Muscle of back (tissue), 11 donors: ENCODE measurements around the gene NCAPH2. TPM values are rescaled to one million over a fixed set of nuclear protein-coding genes. Genes with fewer than 3 reads are reported as not detected.
A peak's percentile ranks its signal among the peaks of the same experiment; 100 is the strongest.
"Not testable (repeated sequence)": the region's sequence is repeated elsewhere in the genome, so short reads cannot be mapped to it uniquely, and the experiment has no call there.

ENCODE experiments used
- DNase-seq, 3 donors: peaks; one replicate each; pipeline versions ENCODE4 v3.0.0 to v3.0.0-alpha.2; 2013
- polyA plus RNA-seq, 10 donors: library from polyadenylated mRNA; unstranded; fragments of 120-200 nt; gene quantifications; one replicate each; pipeline ENCODE4 v1.2.1, GENCODE V29; 2013; ENCODE audit not compliant: insufficient read length in 10 of 10

The NCAPH2 gene
- polyA plus RNA-seq, 10 donors: 24.5 to 39.8 (median 32.0) TPM

DNA sequence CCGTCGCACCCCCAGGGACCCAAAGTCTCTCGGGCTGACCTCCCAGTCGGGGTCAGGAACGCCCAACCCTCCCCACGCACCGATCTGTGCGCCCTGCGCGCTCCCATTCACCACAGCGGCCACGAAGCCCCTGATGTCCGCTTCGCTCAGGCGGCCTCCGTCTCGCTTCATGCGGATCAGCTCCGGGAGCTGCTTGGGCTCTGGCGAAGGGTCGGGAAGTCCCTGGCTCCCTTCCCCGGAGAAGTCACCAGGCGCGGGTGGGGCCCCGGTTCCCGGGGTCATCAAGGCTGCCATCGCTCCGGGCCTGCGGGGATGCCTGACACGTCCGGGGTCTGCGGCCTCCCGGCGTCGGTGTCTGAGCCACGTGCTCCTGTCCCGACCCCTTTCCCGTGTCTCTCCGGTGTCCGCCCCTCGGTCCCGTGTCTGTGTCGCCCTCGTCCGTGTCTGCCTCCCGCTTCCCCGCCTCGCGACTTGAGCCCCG lies 21.4 kb downstream of the NCAPH2 start:
- peak in 1 of 3 donors; percentile 71 for DNase-seq

DNA sequence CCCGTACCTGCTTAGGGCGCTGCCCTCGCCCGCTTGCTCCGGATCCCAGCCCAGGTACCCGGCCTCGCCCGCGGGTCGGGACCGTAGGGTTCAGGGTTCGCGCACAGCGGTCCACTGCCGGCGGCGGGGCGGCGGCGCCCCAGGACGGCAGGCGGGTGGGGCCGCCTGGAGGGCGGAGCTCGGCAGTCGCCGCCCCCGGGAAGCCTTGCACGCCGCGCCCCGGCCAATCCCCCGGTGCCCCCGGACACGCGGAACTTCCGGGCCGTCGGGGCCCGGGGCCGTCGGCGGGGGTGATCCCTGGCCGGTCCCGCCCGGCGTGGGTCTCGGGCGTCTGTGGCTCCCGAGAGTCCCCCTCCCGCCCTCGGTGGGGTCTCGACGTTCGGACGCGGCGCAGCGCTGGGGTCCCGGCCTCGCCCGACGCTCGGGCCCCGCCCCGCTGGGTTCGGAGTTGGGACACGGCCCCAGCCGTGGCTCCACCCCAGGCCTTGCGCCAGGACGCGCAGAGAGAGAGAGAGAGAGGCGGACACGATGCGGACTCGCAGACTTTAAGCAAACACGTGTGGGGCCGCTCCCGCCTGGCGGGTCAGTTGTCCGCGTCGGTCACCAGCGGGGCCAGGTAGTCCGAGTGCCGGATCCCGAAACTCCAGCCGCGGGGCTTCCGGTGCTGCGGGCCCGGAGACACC lies 22.0 kb downstream of the NCAPH2 start, which contains the start of gene TYMP:
TYMP (minus strand) TSS at position 116 of the 683 bp plus-strand sequence. CDS start 303 bp downstream, outside the sequence.
- peak in 2 of 3 donors; percentile 82 to 92 for DNase-seq

DNA sequence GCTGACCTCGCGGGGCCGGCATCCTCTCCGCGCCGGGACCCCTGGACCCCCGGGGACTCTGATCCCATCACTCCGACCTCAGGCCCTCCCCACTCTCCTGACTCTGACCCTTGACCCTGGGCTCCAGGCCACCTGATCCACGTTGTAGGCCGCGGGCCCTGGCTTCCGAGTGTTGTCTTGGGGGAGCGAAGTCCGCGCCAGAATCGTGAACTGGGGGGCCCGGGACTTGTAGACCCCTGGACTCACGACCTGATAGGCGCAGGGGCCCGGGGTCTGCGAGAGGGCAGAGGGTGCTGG lies 22.5 kb downstream of the NCAPH2 start:
- no peak for DNase-seq

DNA sequence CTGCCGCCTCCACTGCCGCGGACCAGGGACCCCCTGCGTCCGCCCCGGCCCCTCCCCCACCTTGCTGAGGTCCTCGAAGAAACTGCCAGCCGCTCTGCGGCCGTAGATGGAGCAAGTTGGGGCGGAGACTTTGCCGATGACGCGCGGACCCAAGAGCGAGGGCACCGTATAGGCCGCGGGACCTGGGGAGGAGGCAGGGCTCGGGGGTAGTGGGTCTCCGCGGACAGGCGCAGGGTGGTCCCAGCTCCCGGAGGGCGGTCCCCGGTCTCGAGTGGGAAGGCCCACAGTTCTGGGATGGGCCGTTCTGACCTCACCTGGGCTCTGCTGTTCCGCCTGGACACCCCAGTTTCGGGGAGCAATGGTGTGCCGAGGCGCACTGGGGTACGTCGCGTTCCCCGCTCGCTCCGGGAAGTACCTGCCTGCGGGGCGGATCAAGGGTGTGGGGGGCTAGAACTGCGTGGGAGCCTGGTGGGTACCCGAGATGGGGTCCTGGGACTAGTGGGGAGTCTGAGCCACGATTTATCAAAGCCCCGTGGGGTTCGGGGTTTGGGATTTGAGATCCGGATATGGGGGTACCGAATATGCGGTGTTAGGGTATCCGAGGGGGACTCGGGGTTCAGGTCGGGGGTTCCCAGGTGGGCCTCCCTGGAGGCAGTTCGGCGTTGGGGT lies 23.0 kb downstream of the NCAPH2 start:
- DNase-seq: peak in 2 of 3 donors; percentile 72 to 86

DNA sequence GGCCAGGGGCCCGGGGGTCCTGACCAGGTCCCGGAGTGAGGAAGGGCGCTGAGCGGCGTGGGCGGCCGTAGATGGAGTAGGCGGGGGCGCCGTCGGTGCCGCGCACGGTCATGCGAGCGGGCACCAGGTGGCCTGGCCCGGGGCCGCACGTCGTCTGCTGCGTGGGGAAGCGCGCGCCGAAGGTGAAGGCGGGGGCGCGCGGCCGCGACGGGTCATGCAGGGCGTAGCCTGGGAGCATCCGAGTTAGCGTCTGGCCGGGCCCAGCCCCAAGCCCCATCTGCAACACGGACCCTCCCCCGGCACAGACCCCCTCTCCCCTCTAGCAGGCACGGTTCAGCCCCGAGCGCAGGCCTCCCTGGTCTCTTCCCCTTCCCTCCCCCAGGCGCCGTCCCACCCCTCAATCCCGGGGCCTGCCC lies 23.5 kb downstream of the NCAPH2 start:
- DNase-seq: peak in 1 of 3 donors; percentile 60

DNA sequence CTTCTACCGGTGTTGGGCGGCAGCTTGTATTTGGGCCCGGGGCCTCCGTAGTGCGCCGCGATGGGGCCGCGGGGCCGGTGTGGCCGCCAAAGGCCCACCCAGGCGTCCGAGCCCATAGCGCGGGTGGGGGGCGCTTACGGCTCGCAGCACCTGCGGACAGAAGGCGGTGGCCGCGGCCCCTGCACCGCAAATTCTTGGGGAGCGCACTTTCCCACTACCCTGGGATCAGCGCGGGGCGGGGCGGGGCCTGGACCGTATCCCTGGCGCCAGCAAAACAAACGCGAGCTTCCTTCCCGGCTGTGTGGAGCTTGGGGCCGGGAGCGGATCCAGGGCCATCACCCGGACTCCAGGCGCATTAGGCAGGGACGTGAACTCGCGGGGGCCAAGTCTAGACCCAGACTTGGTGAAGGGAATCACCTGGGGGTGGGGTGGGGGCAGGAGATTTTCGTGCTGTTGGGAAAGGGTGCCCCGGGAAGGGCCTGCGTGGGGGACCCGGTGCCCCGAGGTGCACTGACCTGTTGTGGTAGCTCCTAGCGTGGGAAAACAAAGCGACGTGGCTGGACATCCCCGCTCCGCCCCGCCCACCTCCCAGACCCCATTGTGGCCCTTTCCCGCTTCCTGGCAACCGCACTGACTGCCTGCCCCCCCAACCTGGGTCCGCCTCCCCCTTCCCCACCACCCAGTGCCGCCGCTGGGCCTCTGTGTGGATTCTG lies 24.1 kb downstream of the NCAPH2 start:
- DNase-seq: peak in 2 of 3 donors; percentile 72 to 88

DNA sequence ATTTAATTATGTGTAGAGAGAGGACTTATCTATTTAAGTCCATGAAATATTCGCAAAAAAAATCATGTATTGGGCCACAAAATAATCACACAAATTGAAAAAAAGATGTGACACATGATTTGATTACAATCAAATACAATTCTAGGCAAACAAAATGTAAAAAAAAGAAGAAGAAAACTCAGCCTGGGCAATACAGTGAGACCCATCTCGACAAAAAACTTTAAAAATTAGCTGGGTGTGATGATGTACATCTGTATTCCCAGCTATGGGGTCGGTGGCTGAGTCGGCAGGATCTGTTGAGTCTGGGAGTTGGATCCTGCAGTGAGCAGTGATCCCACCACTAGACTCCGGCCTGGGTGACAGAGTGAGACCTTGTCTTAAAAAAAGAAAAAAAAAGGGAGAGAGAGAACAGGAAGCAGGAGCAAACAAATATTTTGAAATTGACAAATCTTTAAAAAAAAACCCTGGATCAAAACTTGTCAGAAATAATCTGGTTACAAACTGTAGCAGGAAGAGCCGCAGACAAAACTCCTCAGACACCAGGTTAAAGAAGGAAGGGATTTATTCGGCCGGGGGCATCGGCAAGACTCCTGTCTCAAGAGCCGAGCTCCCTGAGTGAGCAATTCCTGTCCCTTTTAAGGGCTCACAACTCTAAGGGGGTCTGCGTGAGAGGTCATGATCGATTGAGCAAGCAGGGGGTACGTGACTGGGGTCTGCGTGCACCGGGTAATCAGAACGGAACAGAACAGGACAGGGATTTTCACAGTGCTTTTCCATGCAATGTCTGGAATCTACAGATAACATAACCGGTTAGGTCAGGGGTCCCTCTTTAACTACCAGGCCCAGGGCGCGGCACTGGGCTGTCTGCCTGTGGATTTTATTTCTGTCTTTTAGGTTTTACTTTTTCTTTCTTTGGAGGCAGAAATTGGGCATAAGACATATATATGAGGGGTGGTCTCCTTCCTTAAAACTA lies 25.1 kb downstream of the NCAPH2 start:
- DNase-seq: no peak

DNA sequence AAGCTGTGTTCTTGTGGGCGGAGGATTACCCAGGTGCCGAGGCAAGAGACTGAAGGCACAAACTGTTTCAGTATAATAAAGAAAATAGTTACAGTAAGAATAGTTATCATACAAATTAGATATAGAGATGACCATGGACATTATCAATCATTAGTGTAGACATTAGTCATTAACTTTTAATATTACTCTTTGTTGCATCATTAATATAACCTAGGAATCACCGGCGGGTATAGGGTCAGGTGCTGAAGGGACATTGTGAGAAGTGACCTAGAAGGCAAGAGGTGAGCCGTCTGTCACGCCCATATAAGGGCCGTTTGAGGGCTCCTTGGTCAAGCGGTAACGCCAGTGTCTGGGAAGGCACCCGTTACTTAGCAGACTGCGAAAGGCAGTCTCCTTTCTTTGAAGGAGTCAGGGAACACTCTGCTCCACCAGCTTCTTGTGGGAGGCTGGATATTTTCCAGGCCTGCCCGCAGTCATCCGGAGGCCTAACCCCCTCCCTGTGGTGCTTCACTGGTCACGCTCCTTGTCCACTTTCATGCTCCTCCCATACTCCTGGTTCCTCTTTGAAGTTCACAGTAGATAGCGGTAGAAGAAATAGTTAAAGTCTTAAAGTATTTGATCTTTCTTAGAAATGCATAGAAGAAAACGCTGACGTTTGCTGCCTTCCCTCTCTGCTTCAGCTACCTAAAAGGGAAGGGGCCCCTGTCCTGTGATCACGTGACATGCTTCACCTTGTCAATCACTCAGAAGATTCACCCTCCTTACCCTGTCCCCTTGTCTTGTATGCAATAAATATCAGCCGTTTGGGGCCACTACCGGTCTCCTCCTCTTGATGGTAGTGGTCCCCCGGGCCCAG lies 26.1 kb downstream of the NCAPH2 start:
- DNase-seq: not testable (repeated sequence)

DNA sequence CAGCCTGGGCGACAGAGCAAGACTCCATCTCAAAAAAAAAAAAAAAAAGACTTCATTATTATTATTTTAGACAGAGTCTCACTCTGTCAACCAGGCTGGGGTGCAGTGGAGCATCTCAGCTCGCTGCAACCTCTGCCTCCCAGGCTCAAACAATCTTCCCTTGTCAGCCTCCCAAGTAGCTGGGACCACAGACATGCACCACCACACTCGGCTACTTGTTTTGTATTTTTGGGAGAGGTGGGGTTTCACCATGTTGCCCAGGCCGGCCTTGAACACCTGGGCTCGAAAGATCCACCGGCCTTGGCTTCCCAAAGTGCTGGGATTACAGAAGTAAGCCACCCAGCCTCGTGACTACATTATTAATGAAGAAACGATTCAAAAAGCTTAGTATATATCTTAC lies 27.1 kb downstream of the NCAPH2 start:
- no peak for DNase-seq

DNA sequence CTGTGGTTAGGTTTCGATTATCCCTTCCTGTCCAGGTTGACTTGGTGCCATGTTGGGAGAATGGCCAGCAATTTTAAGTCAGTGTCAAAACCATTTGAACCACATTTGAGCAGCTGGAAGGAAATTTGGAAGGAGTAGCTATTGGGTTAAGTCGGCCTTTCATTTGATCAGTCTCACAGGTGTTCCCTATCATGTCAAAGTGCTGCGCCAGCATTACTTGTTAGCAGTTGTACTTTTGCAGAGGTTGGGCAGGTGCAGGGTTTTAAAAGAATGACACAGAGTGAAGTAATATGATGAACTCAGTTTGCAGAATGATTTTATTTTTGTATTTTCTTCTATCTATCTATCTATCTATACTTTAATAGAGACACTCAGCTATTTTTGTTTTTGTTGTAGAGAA lies 28.2 kb downstream of the NCAPH2 start:
- no peak for DNase-seq

DNA sequence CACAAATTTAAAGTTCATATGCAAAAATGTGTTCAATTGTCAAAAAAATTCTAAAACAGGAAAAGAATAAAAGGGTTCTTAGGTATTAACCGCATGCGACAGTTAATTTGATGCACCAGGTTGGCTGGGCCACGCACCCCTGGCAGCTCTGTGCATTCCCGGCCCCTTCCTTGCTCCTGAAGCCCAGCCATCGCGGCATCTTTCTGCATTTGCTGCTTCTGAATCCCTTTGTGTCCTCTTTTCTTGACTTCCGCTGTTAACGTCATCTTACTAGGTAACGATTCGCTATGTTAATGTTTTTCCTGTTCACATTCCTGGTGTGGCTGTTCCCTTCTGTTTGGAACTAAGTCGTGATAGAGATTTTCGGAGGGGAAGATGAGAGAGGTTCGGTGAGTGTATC lies 29.7 kb downstream of the NCAPH2 start:
- DNase-seq: no peak

DNA sequence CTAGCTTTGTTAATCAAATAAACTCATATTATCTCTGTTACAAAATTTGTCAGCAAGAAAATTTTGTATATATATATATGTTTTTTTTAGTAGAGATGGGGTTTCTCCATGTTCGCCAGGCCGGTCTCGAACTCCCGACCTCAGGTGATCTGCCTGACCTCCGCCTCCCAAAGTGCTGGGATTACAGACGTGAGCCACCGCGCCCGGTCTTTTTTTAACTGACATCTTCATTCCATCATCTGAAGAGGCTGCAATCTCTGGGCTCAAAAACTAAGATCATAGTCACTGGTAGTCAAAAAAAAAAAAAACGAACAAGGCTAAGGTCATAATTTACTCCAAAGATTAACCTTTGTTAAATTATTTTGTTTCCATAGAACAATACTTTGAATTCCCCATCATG lies 32.4 kb downstream of the NCAPH2 start:
- DNase-seq: no peak

DNA sequence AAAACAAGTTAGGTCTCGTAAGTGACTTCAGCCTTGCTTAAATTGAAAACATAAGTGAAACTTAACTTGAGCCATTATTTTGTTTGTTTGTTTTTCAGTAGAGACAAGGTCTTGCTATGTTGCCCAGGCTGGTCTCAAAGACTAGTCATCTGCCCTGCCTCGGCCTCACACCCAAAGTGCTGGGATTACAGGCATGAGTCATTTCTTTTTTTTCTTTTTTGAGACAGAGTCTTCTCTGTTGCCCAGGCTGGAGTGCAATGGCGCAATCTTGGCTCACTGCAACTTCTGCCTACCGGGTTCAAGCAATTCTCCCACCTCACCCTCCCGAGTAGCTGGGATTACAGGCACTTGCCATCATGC lies 33.6 kb downstream of the NCAPH2 start:
- DNase-seq: not testable (repeated sequence)

DNA sequence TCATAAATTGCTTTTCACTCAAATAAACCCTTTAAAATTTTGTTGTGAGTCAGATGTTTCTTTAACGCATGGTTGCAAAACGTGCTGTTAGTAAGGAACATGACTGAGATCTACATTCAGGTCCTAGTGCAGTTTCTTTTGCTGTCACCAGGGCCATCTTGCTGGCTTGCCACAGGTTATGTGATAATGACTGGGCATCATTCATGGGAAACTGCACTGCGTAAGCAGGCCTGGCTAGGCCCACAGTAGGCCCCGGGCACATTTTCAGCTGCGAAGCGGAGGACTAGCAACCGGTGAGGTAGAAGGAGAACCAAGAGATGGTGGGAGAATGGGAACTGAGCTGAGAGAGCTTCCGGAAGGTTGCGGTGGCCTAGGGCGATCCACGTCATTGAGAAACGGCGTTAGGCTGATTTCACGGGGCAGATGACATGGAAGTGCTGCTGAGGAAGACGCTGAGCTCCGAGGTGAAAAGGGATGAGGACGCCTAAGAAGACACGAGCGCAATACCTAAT lies 34.4 kb downstream of the NCAPH2 start:
- DNase-seq: no peak

DNA sequence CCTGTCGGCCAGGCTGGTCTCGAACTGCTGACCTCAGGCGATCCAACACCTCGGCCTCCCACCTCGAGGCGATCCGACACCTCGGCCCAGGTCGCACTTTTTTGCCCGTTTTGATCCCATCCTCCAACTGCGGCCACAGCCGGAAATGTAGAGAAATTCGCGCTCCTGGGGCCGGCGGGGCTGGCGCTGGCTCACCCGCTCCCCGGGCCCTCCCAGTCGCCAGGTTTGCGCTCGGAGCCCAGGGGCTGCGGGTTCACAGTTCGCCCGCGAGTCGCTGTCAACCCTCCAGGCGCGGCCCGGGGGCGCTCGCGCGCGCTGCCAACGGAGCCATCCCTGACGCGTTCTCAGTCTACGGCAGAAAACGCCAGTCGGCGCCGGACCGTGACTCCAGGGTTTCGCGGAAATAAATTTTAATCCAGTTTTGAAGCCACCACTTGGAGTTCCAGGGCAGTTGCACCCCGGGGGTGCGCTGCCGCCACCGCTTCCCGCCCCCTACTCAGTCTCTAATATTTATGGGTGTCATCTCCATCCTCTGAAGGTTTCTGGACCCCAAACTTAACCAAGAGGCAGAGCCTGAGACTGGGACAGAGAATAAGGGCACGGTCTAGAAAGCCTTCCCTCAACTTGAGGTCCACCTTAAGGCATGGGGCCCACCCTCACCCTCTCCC lies 36.2 kb downstream of the NCAPH2 start:
- DNase-seq: peak in 1 of 3 donors; percentile 68

DNA sequence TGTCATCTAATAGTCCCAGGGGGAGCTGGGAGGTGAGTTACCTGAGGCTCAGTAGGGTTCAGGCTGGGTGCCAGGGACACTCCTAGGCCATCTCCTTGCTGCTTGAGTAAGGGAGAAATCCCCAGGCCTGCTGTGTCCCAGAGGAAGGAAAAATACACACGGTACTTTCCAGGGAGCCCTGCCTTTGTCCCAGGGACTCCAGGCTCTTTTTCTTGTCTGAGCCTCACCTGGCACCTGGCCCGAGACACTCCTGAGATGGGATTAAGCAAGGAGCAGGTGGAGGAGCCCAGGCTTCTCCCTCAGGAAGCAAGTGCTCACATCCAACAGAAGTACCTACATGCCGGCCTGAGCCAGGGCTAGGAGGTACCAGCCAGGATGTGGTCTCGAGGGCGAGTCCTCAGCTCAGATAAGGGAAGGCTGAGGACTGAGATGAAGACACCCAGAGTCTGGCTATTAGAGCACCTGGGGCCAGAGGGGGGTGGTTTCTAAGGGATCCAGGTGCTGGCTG lies 36.8 kb downstream of the NCAPH2 start:
- no peak for DNase-seq

DNA sequence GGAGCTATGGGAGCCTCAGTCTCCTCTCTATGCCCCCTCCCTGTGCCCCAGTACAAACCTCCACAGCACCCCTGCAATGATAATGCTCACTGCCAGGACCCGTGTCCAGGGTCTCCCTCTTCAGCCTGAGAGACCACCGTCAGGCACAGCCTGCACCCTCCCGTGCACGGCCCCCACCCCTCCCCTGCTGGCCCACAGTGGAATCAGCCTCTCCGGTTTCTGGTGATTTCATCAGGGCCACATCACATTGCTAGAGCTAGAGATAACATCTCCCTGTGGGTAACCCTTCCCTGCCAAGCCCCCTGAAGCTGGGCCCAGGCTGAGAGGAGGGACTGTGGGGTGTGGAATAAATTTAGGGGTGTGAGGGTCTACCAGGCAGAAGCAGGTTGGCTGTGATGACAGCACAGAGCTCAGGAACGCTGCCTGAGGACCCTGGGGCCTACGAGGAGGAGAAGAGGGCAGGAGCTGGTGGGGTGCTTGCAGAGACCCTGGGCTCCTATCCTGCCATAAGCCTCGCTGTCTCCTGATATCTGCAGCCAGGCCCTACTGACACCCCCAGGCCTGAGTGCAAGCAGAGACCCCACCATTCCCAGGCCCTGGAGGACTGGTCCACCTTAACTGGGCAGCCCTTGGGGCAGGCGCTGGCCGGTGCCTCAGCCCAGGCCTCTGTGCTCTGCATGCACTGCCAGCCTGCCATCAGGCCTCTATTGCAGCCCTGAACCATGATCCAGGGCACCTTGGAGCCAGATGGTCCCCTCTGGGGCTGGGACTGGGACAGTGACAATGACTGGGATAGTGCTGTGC lies 37.7 kb downstream of the NCAPH2 start, which contains the start of gene KLHDC7B:
KLHDC7B (plus strand) TSS at position 378 of the 804 bp plus-strand sequence; CDS start at position 723, 345 bp downstream.
- no peak for DNase-seq
